Transverse colon (tissue), 4 donors: ENCODE measurements around the gene CDC40. TPM values are rescaled to one million over a fixed set of nuclear protein-coding genes. Genes with fewer than 3 reads are reported as not detected.

Experiments
- DNase-seq: peaks from one replicate; pipeline ENCODE4 v3.0.0-alpha.2; 2019
- H3K27ac ChIP-seq, 4 donors: fragments of 200-600 bp; sonication (generic); 2 replicates each; pipeline ENCODE4 v1.5.1; 2016 to 2018; ENCODE audit warnings: inconsistent platforms in 4 of 4
- H3K27me3 ChIP-seq: fragments of 200-600 bp; sonication (generic); 2 replicates; pipeline ENCODE4 v1.5.1; 2017; ENCODE audit warnings: inconsistent platforms
- H3K36me3 ChIP-seq, 4 donors: fragments of 200-600 bp; sonication (generic); 2 replicates each; pipeline ENCODE4 v1.5.1; 2017 to 2019; ENCODE audit warnings: inconsistent platforms in 4 of 4
- H3K4me1 ChIP-seq, 4 donors: fragments of 200-600 bp; sonication (generic); 2 replicates each; pipeline ENCODE4 v1.5.1; 2017 to 2020; ENCODE audit warnings: inconsistent platforms in 4 of 4
- H3K4me3 ChIP-seq, 4 donors: fragments of 200-600 bp; sonication (generic); 1 replicate in 1 of 4; 2 replicates in 3 of 4; pipeline versions ENCODE4 v1.5.1 to v1.6.1; 2017 to 2019; ENCODE audit warnings: inconsistent platforms in 4 of 4
- H3K9me3 ChIP-seq, 2 donors: fragments of 200-600 bp; sonication (generic); 2 replicates each; pipeline ENCODE4 v1.5.1; 2017 to 2019; ENCODE audit warnings: inconsistent platforms in 2 of 2
- CTCF ChIP-seq, 5 experiments: fragments of 200-600 bp in 3 of 5; fragments of 450-650 bp in 2 of 5; sonication (generic) in 3 of 5; IDR thresholded peaks; 1 replicate in 2 of 5; 2 replicates in 3 of 5; pipeline ENCODE4 v1.5.1; 2016 to 2017; ENCODE audit warnings: antibody characterized with exemption in 5 of 5, inconsistent platforms in 3 of 5, mild to moderate bottlenecking in 2 of 5, moderate library complexity in 1 of 5
- EP300 ChIP-seq: sonication (generic); formaldehyde crosslinking; IDR thresholded peaks from one replicate; pipeline ENCODE4 v1.6.1; 2017; ENCODE audit warnings: antibody characterized with exemption, low read depth
- POLR2A ChIP-seq: fragments of 450-650 bp; IDR thresholded peaks from one replicate; pipeline ENCODE4 v1.6.1; 2016; ENCODE audit warnings: antibody characterized with exemption, mild to moderate bottlenecking, moderate library complexity
- POLR2AphosphoS5 ChIP-seq, 3 donors: sonication (generic); formaldehyde crosslinking; IDR thresholded peaks; one replicate each; pipeline ENCODE4 v1.6.1; 2016; ENCODE audit warnings: antibody characterized with exemption in 3 of 3
- WGBS, 2 donors: methylation state at CpG; one replicate each; pipeline ENCODE4 v1.1.5; 2018; ENCODE audit warnings: low coverage in 1 of 2; 5-methylcytosine and 5-hydroxymethylcytosine counted together
- in situ Hi-C, 4 donors: fragments of 200-750 bp; cut with MboI; loops; one replicate each; pipeline versions ENCODE4 v1.15.0 to v1.15.1; 2017; ENCODE audit warnings: low sequenced_read_pairs in 3 of 4, low pct_ligation_motif_present in 1 of 4, low pct_unique_long_range_greater_than_20kb in 1 of 4
- intact Hi-C: fragments of 100-400 bp; cut with DNase I; formaldehyde crosslinking; loops from one replicate; pipeline ENCODE4 v1.15.1; 2023; ENCODE audit warnings: low total_unique reads
- total RNA-seq, 4 donors: library from RNA; depleted of rRNA; stranded (reverse); fragments of >200 nt; gene quantifications; one replicate each; pipeline ENCODE4 v1.1.0, GENCODE V29; 2016

The CDC40 gene
- total RNA-seq, 4 donors from 2014 or later, result 5.4 to 19.8 (median 17.0) TPM

GRCh38 chr6:110277100-110277665 lies 97.0 kb downstream of the CDC40 start:
- TF ChIP-seq EP300 (no peak), CTCF (IDR thresholded peaks at IDR 0.05) (no peak), POLR2AphosphoS5 (IDR thresholded peaks at IDR 0.05) (no peak), POLR2A (no peak)
- no peaks in the 10 kb centered on the region for H3K4me1 ChIP-seq
- in situ Hi-C loops, result no loop called here
- no peaks in the 10 kb centered on the region for H3K36me3 ChIP-seq
- intact Hi-C loops, result no loop called here
- H3K9me3 ChIP-seq, result no peaks in the 10 kb centered on the region
- WGBS, 2 donors, result 68 to 74% methylated on average over 7 of the region's 7 CpGs
- DNase-seq, result no peak
- no peak overlapping the region for H3K4me3 ChIP-seq
- no peak overlapping the region for H3K27ac ChIP-seq
- H3K27me3 ChIP-seq, result no peaks in the 10 kb centered on the region

Other genes starting within 250 kb of the CDC40 start
- gene GPR6, start 202.1 kb upstream of the CDC40 start, total RNA-seq, result not detected
- 1 to 10 TPM; 1.9 to 7.1 (median 5.9) TPM for gene WASF1, start 757 bp upstream of the CDC40 start, total RNA-seq
- 10 to 100 TPM in 2 of 4 donors, 1 to 10 TPM in 2; 1.4 to 59.9 (median 14.7) TPM for gene METTL24, start 177.9 kb downstream of the CDC40 start, total RNA-seq
- 10 to 100 TPM in 1 of 4 donors, 1 to 10 TPM in 1, under 1 TPM in 1, not detected in 1; 0.95 to 21.9 (median 1.2) TPM for gene DDO, start 235.1 kb downstream of the CDC40 start, total RNA-seq